H9 (cell line): ENCODE results near the gene NTRK2. TPM values are rescaled to one million over a fixed set of nuclear protein-coding genes. Genes with fewer than 3 reads are reported as not detected.

ENCODE experiments used
- DNase-seq: peaks from one replicate; pipeline ENCODE4 v3.0.0-alpha.2; 2017
- H2AFZ ChIP-seq: one replicate; pipeline ENCODE4 v1.6.1; 2013; ENCODE audit warnings: mild to moderate bottlenecking, low read length, control low read depth, moderate library complexity
- H2AK5ac ChIP-seq: 2 replicates; pipeline ENCODE4 v1.6.1; 2013; ENCODE audit warnings: low read length, control low read depth, mixed read lengths; ENCODE audit not compliant: insufficient read length
- H2BK120ac ChIP-seq: one replicate; pipeline ENCODE4 v1.6.1; 2013; ENCODE audit warnings: low read depth, mild to moderate bottlenecking, low read length, control low read depth, inconsistent platforms; ENCODE audit not compliant: poor library complexity, severe bottlenecking
- H2BK12ac ChIP-seq: 2 replicates; pipeline ENCODE4 v1.6.1; 2013; ENCODE audit warnings: low read length, control low read depth, mixed read lengths, low read depth; ENCODE audit not compliant: insufficient read length
- H2BK15ac ChIP-seq: 2 replicates; pipeline ENCODE4 v1.6.1; 2013; ENCODE audit warnings: low read depth, low read length, control low read depth
- H2BK20ac ChIP-seq: one replicate; pipeline ENCODE4 v1.6.1; 2013; ENCODE audit warnings: low read depth, mild to moderate bottlenecking, low read length, control low read depth, inconsistent platforms; ENCODE audit not compliant: poor library complexity, severe bottlenecking
- H2BK5ac ChIP-seq: 2 replicates; pipeline ENCODE4 v1.6.1; 2013; ENCODE audit warnings: low read length, control low read depth, mixed read lengths; ENCODE audit not compliant: insufficient read length
- H3K14ac ChIP-seq: 2 replicates; pipeline ENCODE4 v1.6.1; 2013; ENCODE audit warnings: low read length, control low read depth; ENCODE audit not compliant: insufficient read depth
- H3K18ac ChIP-seq: 2 replicates; pipeline ENCODE4 v1.6.1; 2013; ENCODE audit warnings: low read depth, mild to moderate bottlenecking, mixed read lengths, low read length, control low read depth; ENCODE audit not compliant: insufficient read length
- H3K23ac ChIP-seq: 2 replicates; pipeline ENCODE4 v1.6.1; 2013; ENCODE audit warnings: low read length, control low read depth, mixed read lengths, low read depth; ENCODE audit not compliant: insufficient read length
- H3K23me2 ChIP-seq: 2 replicates; pipeline ENCODE4 v1.6.1; 2013; ENCODE audit warnings: low read depth, mild to moderate bottlenecking, mixed read lengths, low read length, control low read depth; ENCODE audit not compliant: insufficient read length, poor library complexity, severe bottlenecking
- H3K27ac ChIP-seq: 2 replicates; pipeline ENCODE4 v1.5.1; 2013; ENCODE audit warnings: low read length, control low read depth, mixed read lengths, low read depth; ENCODE audit not compliant: insufficient read length
- H3K27me3 ChIP-seq: 2 replicates; pipeline ENCODE4 v1.6.1; 2013; ENCODE audit warnings: low read length, control low read depth, inconsistent platforms; ENCODE audit not compliant: insufficient read depth
- H3K4ac ChIP-seq: 2 replicates; pipeline ENCODE4 v1.6.1; 2013; ENCODE audit warnings: low read depth, mild to moderate bottlenecking, control low read depth, inconsistent platforms, low read length, moderate library complexity
- H3K4me1 ChIP-seq: 2 replicates; pipeline ENCODE4 v1.6.1; 2013; ENCODE audit warnings: low read length, control low read depth, inconsistent platforms; ENCODE audit not compliant: insufficient read depth
- H3K4me2 ChIP-seq: 2 replicates; pipeline ENCODE4 v1.6.1; 2013; ENCODE audit warnings: low read length, control low read depth, mixed read lengths; ENCODE audit not compliant: insufficient read length, insufficient read depth
- H3K56ac ChIP-seq: 2 replicates; pipeline ENCODE4 v1.6.1; 2013; ENCODE audit warnings: low read depth, mild to moderate bottlenecking, mixed read lengths, low read length, control low read depth; ENCODE audit not compliant: insufficient read length
- H3K79me1 ChIP-seq: 2 replicates; pipeline ENCODE4 v1.6.1; 2013; ENCODE audit warnings: low read depth, mild to moderate bottlenecking, moderate library complexity, low read length, control low read depth, inconsistent platforms; ENCODE audit not compliant: insufficient read depth, poor library complexity, severe bottlenecking
- H3K79me2 ChIP-seq: 2 replicates; pipeline ENCODE4 v1.6.1; 2013; ENCODE audit warnings: low read length, control low read depth, inconsistent platforms; ENCODE audit not compliant: insufficient read depth
- H3K9ac ChIP-seq: 2 replicates; pipeline ENCODE4 v1.6.1; 2013; ENCODE audit warnings: low read length, control low read depth, mixed read lengths; ENCODE audit not compliant: insufficient read length; ENCODE audit errors: extremely low read depth
- H3K9me3 ChIP-seq: one replicate; pipeline ENCODE4 v1.6.1; 2013; ENCODE audit warnings: low read depth, low read length, inconsistent platforms; ENCODE audit not compliant: control insufficient read depth
- H3T11ph ChIP-seq: one replicate; pipeline ENCODE4 v1.6.1; 2013; ENCODE audit warnings: mild to moderate bottlenecking, low read length, control low read depth, inconsistent platforms
- H4K20me1 ChIP-seq: one replicate; pipeline ENCODE4 v1.6.1; 2013; ENCODE audit not compliant: control insufficient read depth, insufficient read length, insufficient read depth
- H4K5ac ChIP-seq: 2 replicates; pipeline ENCODE4 v1.6.1; 2013; ENCODE audit warnings: low read depth, mild to moderate bottlenecking, mixed read lengths, low read length, control low read depth; ENCODE audit not compliant: insufficient read length
- H4K8ac ChIP-seq: replicated peaks from 2 replicates; pipeline ENCODE4 v1.6.1; 2013; ENCODE audit warnings: low read length, control low read depth, mixed read lengths, low read depth; ENCODE audit not compliant: insufficient read length
- H4K91ac ChIP-seq: 2 replicates; pipeline ENCODE4 v1.6.1; 2013; ENCODE audit warnings: low read depth, mild to moderate bottlenecking, moderate library complexity, mixed read lengths, low read length, control low read depth; ENCODE audit not compliant: insufficient read length
- H3K27ac Mint-ChIP-seq, 3 experiments: 2 replicates in 2 of 3; 3 replicates in 1 of 3; pipeline ENCODE4 v1.8.0; 2020 to 2021; ENCODE audit warnings: mixed read lengths in 3 of 3, mild to moderate bottlenecking in 1 of 3, moderate library complexity in 1 of 3
- H3K27me3 Mint-ChIP-seq: 2 replicates; pipeline ENCODE4 v1.8.0; 2021; ENCODE audit warnings: low read depth, mild to moderate bottlenecking, moderate library complexity, mixed read lengths
- H3K36me3 Mint-ChIP-seq, 3 experiments: 2 replicates in 2 of 3; 3 replicates in 1 of 3; pipeline ENCODE4 v1.8.0; 2020 to 2021; ENCODE audit warnings: low read depth in 3 of 3, mixed read lengths in 3 of 3; ENCODE audit not compliant: insufficient read depth in 1 of 3
- H3K4me1 Mint-ChIP-seq, 2 experiments: 2 replicates each; pipeline ENCODE4 v1.8.0; 2020; ENCODE audit warnings: mixed read lengths in 2 of 2
- H3K4me3 Mint-ChIP-seq, 2 experiments: 2 replicates in 1 of 2; 3 replicates in 1 of 2; pipeline ENCODE4 v1.8.0; 2020 to 2021; ENCODE audit warnings: mild to moderate bottlenecking in 2 of 2, mixed read lengths in 2 of 2, moderate library complexity in 1 of 2
- H3K9me3 Mint-ChIP-seq, 2 experiments: 2 replicates in 1 of 2; 3 replicates in 1 of 2; pipeline ENCODE4 v1.8.0; 2020; ENCODE audit warnings: mild to moderate bottlenecking in 2 of 2, mixed read lengths in 2 of 2, moderate library complexity in 1 of 2
- CTCF ChIP-seq: fragments of 200-600 bp; sonication (generic); conservative IDR thresholded peaks from 3 replicates; pipeline ENCODE4 v1.8.0; 2021; ENCODE audit warnings: antibody characterized with exemption, mild to moderate bottlenecking
- WGBS: extraction: QIAGEN DNeasy Blood & Tissue Kit; methylation state at CpG from one replicate; pipeline ENCODE4 v1.1.7; 2013; ENCODE audit warnings: missing lambda C conversion rate, low lambda C conversion rate, mixed read lengths; ENCODE audit not compliant: insufficient read length; ENCODE audit errors: extremely low coverage; 5-methylcytosine and 5-hydroxymethylcytosine counted together
- total RNA-seq: library from RNA; stranded (reverse); gene quantifications from 2 replicates; pipeline ENCODE4 v1.2.1, GENCODE V29; 2021

The NTRK2 gene
- total RNA-seq, 1 experiment from 2014 or later: 0.02 TPM

GRCh38 chr9:84875193-84875592 is 205.7 kb downstream of the NTRK2 start:
- H2BK20ac ChIP-seq: no peak overlapping the region
- no peaks in the 10 kb centered on the region for H3K4me1 ChIP-seq
- H2BK15ac ChIP-seq: no peak overlapping the region
- no CpG with 5 or more reads among the region's 4 CpGs for WGBS
- no peaks in the 10 kb centered on the region for H3K79me1 ChIP-seq
- no peak overlapping the region for H2BK12ac ChIP-seq
- H2BK5ac ChIP-seq: no peak overlapping the region
- H3K27ac ChIP-seq: no peak overlapping the region
- Mint-ChIP-seq H3K27me3 (no peaks in the 10 kb centered on the region), H3K27ac (0 out of 7 replicates have a peak overlapping the region, but pooled peaks of 1 of the 3 experiments have one; percentile 14), H3K36me3 (no peaks in the 10 kb centered on the region), H3K4me1 (peaks cover 8 to 13% of the 10 kb centered on the region in 2 experiments), H3K9me3 (no peaks in the 10 kb centered on the region), H3K4me3 (no peak overlapping the region)
- no peaks in the 10 kb centered on the region for H3K9me3 ChIP-seq
- H3K4ac ChIP-seq: no peak overlapping the region
- H2BK120ac ChIP-seq: no peak overlapping the region
- no peak overlapping the region for H3K14ac ChIP-seq
- H2AK5ac ChIP-seq: no peak overlapping the region
- DNase-seq: no peak
- H3T11ph ChIP-seq: no peak overlapping the region
- H4K20me1 ChIP-seq: no peaks in the 10 kb centered on the region
- no peaks in the 10 kb centered on the region for H3K23me2 ChIP-seq
- no peak for TF ChIP-seq CTCF
- H3K18ac ChIP-seq: no peak overlapping the region
- no peak overlapping the region for H4K5ac ChIP-seq
- H3K27me3 ChIP-seq: no peaks in the 10 kb centered on the region
- H3K56ac ChIP-seq: no peak overlapping the region
- H4K91ac ChIP-seq: no peak overlapping the region
- H3K23ac ChIP-seq: no peak overlapping the region
- H4K8ac ChIP-seq: no peak overlapping the region
- no peak overlapping the region for H2AFZ ChIP-seq
- no peaks in the 10 kb centered on the region for H3K79me2 ChIP-seq
- no peak overlapping the region for H3K9ac ChIP-seq
- no peak overlapping the region for H3K4me2 ChIP-seq
